ENCODE results near the gene ACE. TPM values are rescaled to one million over a fixed set of nuclear protein-coding genes. Genes with fewer than 3 reads are reported as not detected.

The ACE gene
- total and polyA plus RNA-seq, 3 experiments from 2014 or later = 4.6 to 5.5 (median 4.7) TPM

GRCh38 chr17:63440127-63440769 lies 36.6 kb upstream of the ACE start:
- peak overlapping the region; percentile 91 to 100 (median 96) for H3K27ac Mint-ChIP-seq
- ChIA-PET CTCF (interaction anchor here (0.8 to 7.3 kb wide), 9 partner anchors 10 to 171 kb away, joined by 3 to 52 read pairs (median 5); partner anchors contain the start of gene ACE), POLR2A (interaction anchor here (0.6 to 3.1 kb wide), 7 partner anchors 9 to 1067 kb away, joined by 3 to 17 read pairs (median 3); partner anchors contain the start of genes CEP95 and DCAF7)
- DNase-seq = peak in 3 of 5 donors; percentile 27 to 62 (median 39)
- H3K4me1 Mint-ChIP-seq = peaks cover 39 to 82% (median 49%) of the 10 kb centered on the region in 3 donors
- Histone ChIP-seq H3K4me1 (ENCODE audit: insufficient read depth, low read length) (peaks cover 38% of the 10 kb centered on the region), H3K27me3 (ENCODE audit: insufficient read depth, low read length, poor library complexity, severe bottlenecking) (no peaks in the 10 kb centered on the region), H3K9me3 (ENCODE audit: low read length) (no peaks in the 10 kb centered on the region), H3K36me3 (ENCODE audit: insufficient read depth, low read length) (no peaks in the 10 kb centered on the region), H3K27ac (ENCODE audit: low read depth, low read length) (peak overlapping the region; percentile 66), H3K4me3 (ENCODE audit: low read length) (peak overlapping the region; percentile 26)
- peak overlapping the region; percentile 77 to 85 (median 84) for H3K4me3 Mint-ChIP-seq
- H3K36me3 Mint-ChIP-seq = peaks cover 0 to 24% (median 3%) of the 10 kb centered on the region in 3 donors
- peaks cover 0 to 2% of the 10 kb centered on the region in 2 donors for H3K27me3 Mint-ChIP-seq
- peaks cover 0 to 2% (median 0%) of the 10 kb centered on the region in 5 donors for H3K9me3 Mint-ChIP-seq

GRCh38 chr17:63440770-63441335 lies 36.0 kb upstream of the ACE start:
- no peaks in the 10 kb centered on the region for H3K9me3 ChIP-seq (ENCODE audit: low read length)
- ChIA-PET CTCF (interaction anchor here (1.0 to 7.3 kb wide), 6 partner anchors 13 to 170 kb away, joined by 3 to 52 read pairs (median 11); partner anchors contain the start of gene ACE), POLR2A (interaction anchor here (0.5 to 3.1 kb wide), 3 partner anchors 12 to 1011 kb away, joined by 3 to 17 read pairs (median 4); partner anchors contain the start of gene MAP3K3)
- no peak for DNase-seq
- H3K4me1 ChIP-seq (ENCODE audit: insufficient read depth, low read length) = peaks cover 33% of the 10 kb centered on the region
- H3K36me3 Mint-ChIP-seq = peaks cover 0 to 20% (median 3%) of the 10 kb centered on the region in 3 donors
- peaks cover 0 to 4% of the 10 kb centered on the region in 2 donors for H3K27me3 Mint-ChIP-seq
- no peak overlapping the region for H3K4me3 ChIP-seq (ENCODE audit: low read length)
- peak overlapping the region; percentile 29 to 85 (median 84) for H3K4me3 Mint-ChIP-seq
- H3K27ac Mint-ChIP-seq = peak overlapping the region; percentile 91 to 100 (median 96)
- no peaks in the 10 kb centered on the region for H3K36me3 ChIP-seq (ENCODE audit: insufficient read depth, low read length)
- no peak overlapping the region for H3K27ac ChIP-seq (ENCODE audit: low read depth, low read length)
- peaks cover 0 to 2% (median 0%) of the 10 kb centered on the region in 5 donors for H3K9me3 Mint-ChIP-seq
- H3K4me1 Mint-ChIP-seq = peaks cover 35 to 81% (median 45%) of the 10 kb centered on the region in 3 donors
- no peaks in the 10 kb centered on the region for H3K27me3 ChIP-seq (ENCODE audit: insufficient read depth, low read length, poor library complexity, severe bottlenecking)

GRCh38 chr17:63441654-63442053 lies 35.2 kb upstream of the ACE start:
- no peaks in the 10 kb centered on the region for H3K36me3 ChIP-seq (ENCODE audit: insufficient read depth, low read length)
- H3K27me3 ChIP-seq (ENCODE audit: insufficient read depth, low read length, poor library complexity, severe bottlenecking) = no peaks in the 10 kb centered on the region
- H3K27me3 Mint-ChIP-seq = peaks cover 0 to 4% of the 10 kb centered on the region in 2 donors
- no peak overlapping the region for H3K4me3 ChIP-seq (ENCODE audit: low read length)
- H3K4me3 Mint-ChIP-seq = no peak overlapping the region
- no peak overlapping the region for H3K27ac ChIP-seq (ENCODE audit: low read depth, low read length)
- H3K4me1 Mint-ChIP-seq = peaks cover 35 to 77% (median 44%) of the 10 kb centered on the region in 3 donors
- peaks cover 0 to 12% (median 3%) of the 10 kb centered on the region in 3 donors for H3K36me3 Mint-ChIP-seq
- H3K27ac Mint-ChIP-seq = peak overlapping the region in 5 of 8 donors; percentile 36 to 99 (median 96)
- H3K9me3 Mint-ChIP-seq = peaks cover 0 to 2% (median 0%) of the 10 kb centered on the region in 5 donors
- ChIA-PET CTCF (interaction anchor here (1.4 to 7.3 kb wide), 4 partner anchors 15 to 170 kb away, joined by 3 to 52 read pairs (median 24); no protein-coding TSS in a partner anchor), POLR2A (interaction anchor here (0.8 to 3.1 kb wide), 2 partner anchors 13 to 180 kb away, joined by 3 to 17 read pairs; partner anchors contain the start of gene MAP3K3)
- no peak for DNase-seq
- no peaks in the 10 kb centered on the region for H3K9me3 ChIP-seq (ENCODE audit: low read length)
- H3K4me1 ChIP-seq (ENCODE audit: insufficient read depth, low read length) = peaks cover 31% of the 10 kb centered on the region

GRCh38 chr17:63442074-63442473 lies 34.8 kb upstream of the ACE start:
- H3K27ac Mint-ChIP-seq = peak overlapping the region in 6 of 8 donors; percentile 22 to 99 (median 89)
- H3K4me3 Mint-ChIP-seq = peak overlapping the region in 1 of 7 donors; percentile 14
- no peak overlapping the region for H3K27ac ChIP-seq (ENCODE audit: low read depth, low read length)
- ChIA-PET POLR2A (no interaction called here), CTCF (interaction anchor here (1.6 to 7.3 kb wide), 4 partner anchors 16 to 169 kb away, joined by 5 to 52 read pairs (median 19); no protein-coding TSS in a partner anchor)
- H3K27me3 ChIP-seq (ENCODE audit: insufficient read depth, low read length, poor library complexity, severe bottlenecking) = no peaks in the 10 kb centered on the region
- H3K36me3 Mint-ChIP-seq = peaks cover 0 to 8% (median 3%) of the 10 kb centered on the region in 3 donors
- peaks cover 0 to 4% of the 10 kb centered on the region in 2 donors for H3K27me3 Mint-ChIP-seq
- H3K9me3 Mint-ChIP-seq = peaks cover 0 to 2% (median 0%) of the 10 kb centered on the region in 5 donors
- H3K36me3 ChIP-seq (ENCODE audit: insufficient read depth, low read length) = no peaks in the 10 kb centered on the region
- H3K4me1 Mint-ChIP-seq = peaks cover 36 to 75% (median 41%) of the 10 kb centered on the region in 3 donors
- H3K4me3 ChIP-seq (ENCODE audit: low read length) = no peak overlapping the region
- H3K4me1 ChIP-seq (ENCODE audit: insufficient read depth, low read length) = peaks cover 36% of the 10 kb centered on the region
- no peaks in the 10 kb centered on the region for H3K9me3 ChIP-seq (ENCODE audit: low read length)
- DNase-seq = no peak

GRCh38 chr17:63442549-63443035 lies 34.3 kb upstream of the ACE start:
- no peak for DNase-seq
- Histone ChIP-seq H3K9me3 (ENCODE audit: low read length) (no peaks in the 10 kb centered on the region), H3K27me3 (ENCODE audit: insufficient read depth, low read length, poor library complexity, severe bottlenecking) (no peaks in the 10 kb centered on the region), H3K36me3 (ENCODE audit: insufficient read depth, low read length) (no peaks in the 10 kb centered on the region), H3K27ac (ENCODE audit: low read depth, low read length) (no peak overlapping the region), H3K4me1 (ENCODE audit: insufficient read depth, low read length) (peaks cover 41% of the 10 kb centered on the region), H3K4me3 (ENCODE audit: low read length) (no peak overlapping the region)
- H3K4me3 Mint-ChIP-seq = peak overlapping the region in 4 of 7 donors; percentile 9 to 66 (median 24)
- ChIA-PET POLR2A (no interaction called here), CTCF (interaction anchor here (1.6 to 7.3 kb wide), 6 partner anchors 7 to 169 kb away, joined by 5 to 52 read pairs (median 21); no protein-coding TSS in a partner anchor)
- peaks cover 42 to 76% (median 44%) of the 10 kb centered on the region in 3 donors for H3K4me1 Mint-ChIP-seq
- peaks cover 0 to 2% (median 0%) of the 10 kb centered on the region in 5 donors for H3K9me3 Mint-ChIP-seq
- peaks cover 0 to 4% of the 10 kb centered on the region in 2 donors for H3K27me3 Mint-ChIP-seq
- peak overlapping the region; percentile 31 to 99 (median 89) for H3K27ac Mint-ChIP-seq
- H3K36me3 Mint-ChIP-seq = peaks cover 0 to 7% (median 3%) of the 10 kb centered on the region in 3 donors

- ChIA-PET POLR2A (no interaction called here), CTCF (interaction anchor here (1.6 to 7.3 kb wide), 6 partner anchors 8 to 168 kb away, joined by 5 to 52 read pairs (median 21); no protein-coding TSS in a partner anchor)
- no peaks in the 10 kb centered on the region for H3K27me3 ChIP-seq (ENCODE audit: insufficient read depth, low read length, poor library complexity, severe bottlenecking)
- peaks cover 42 to 74% (median 44%) of the 10 kb centered on the region in 3 donors for H3K4me1 Mint-ChIP-seq
- H3K27ac Mint-ChIP-seq = peak overlapping the region; percentile 31 to 99 (median 89)
- H3K4me1 ChIP-seq (ENCODE audit: insufficient read depth, low read length) = peaks cover 43% of the 10 kb centered on the region
- H3K4me3 ChIP-seq (ENCODE audit: low read length) = no peak overlapping the region
- peaks cover 0 to 4% of the 10 kb centered on the region in 2 donors for H3K27me3 Mint-ChIP-seq
- H3K4me3 Mint-ChIP-seq = peak overlapping the region in 2 of 7 donors; percentile 14 to 66
- H3K27ac ChIP-seq (ENCODE audit: low read depth, low read length) = no peak overlapping the region
- no peaks in the 10 kb centered on the region for H3K36me3 ChIP-seq (ENCODE audit: insufficient read depth, low read length)
- no peak for DNase-seq
- peaks cover 0 to 5% (median 3%) of the 10 kb centered on the region in 3 donors for H3K36me3 Mint-ChIP-seq
- H3K9me3 Mint-ChIP-seq = peaks cover 0 to 2% (median 0%) of the 10 kb centered on the region in 5 donors
- no peaks in the 10 kb centered on the region for H3K9me3 ChIP-seq (ENCODE audit: low read length)
Observed at GRCh38 chr17:63443053-63443452, 33.8 kb upstream of the ACE start.

- Mint-ChIP-seq H3K36me3 (peaks cover 0 to 4% (median 3%) of the 10 kb centered on the region in 3 donors), H3K9me3 (no peaks in the 10 kb centered on the region), H3K4me3 (peak overlapping the region; percentile 74 to 98 (median 84)), H3K27me3 (peaks cover 0 to 4% of the 10 kb centered on the region in 2 donors), H3K27ac (peak overlapping the region; percentile 68 to 99 (median 96)), H3K4me1 (peaks cover 40 to 66% (median 43%) of the 10 kb centered on the region in 3 donors)
- H3K27ac ChIP-seq (ENCODE audit: low read depth, low read length) = no peak overlapping the region
- H3K9me3 ChIP-seq (ENCODE audit: low read length) = no peaks in the 10 kb centered on the region
- DNase-seq = no peak
- H3K27me3 ChIP-seq (ENCODE audit: insufficient read depth, low read length, poor library complexity, severe bottlenecking) = no peaks in the 10 kb centered on the region
- H3K4me3 ChIP-seq (ENCODE audit: low read length) = no peak overlapping the region
- ChIA-PET CTCF (interaction anchor here (1.3 to 7.3 kb wide), 8 partner anchors 9 to 167 kb away, joined by 3 to 60 read pairs (median 21); partner anchors contain the start of gene ACE), POLR2A (interaction anchor here (1.4 to 1.7 kb wide), 2 partner anchors 10 to 11 kb away, joined by 7 to 8 read pairs; no protein-coding TSS in a partner anchor)
- peaks cover 33% of the 10 kb centered on the region for H3K4me1 ChIP-seq (ENCODE audit: insufficient read depth, low read length)
- no peaks in the 10 kb centered on the region for H3K36me3 ChIP-seq (ENCODE audit: insufficient read depth, low read length)
Observed at GRCh38 chr17:63444457-63444856, 32.4 kb upstream of the ACE start.
